DOHH2 (cell line): Measurements from ENCODE around the gene TEKTIP1.

Experiments
- H3F3A ChIP-seq: fragments of 200-600 bp; sonication (generic), shearing (Covaris generic); 2 replicates; pipeline ENCODE4 v1.6.0; 2016; ENCODE audit warnings: antibody characterized with exemption, mild to moderate bottlenecking; ENCODE audit not compliant: control insufficient read depth, insufficient read depth
- H3K27ac ChIP-seq: fragments of 200-600 bp; sonication (generic); 2 replicates; pipeline ENCODE4 v1.5.1; 2014; ENCODE audit warnings: low read depth, mild to moderate bottlenecking, low read length, moderate library complexity
- H3K27me3 ChIP-seq: fragments of 200-600 bp; sonication (generic); 2 replicates; pipeline ENCODE4 v1.6.1; 2014; ENCODE audit warnings: mild to moderate bottlenecking, low read length, mixed read lengths; ENCODE audit not compliant: control insufficient read depth
- H3K36me3 ChIP-seq: fragments of 200-600 bp; sonication (generic); 2 replicates; pipeline ENCODE4 v1.6.1; 2014; ENCODE audit warnings: mild to moderate bottlenecking, low read length, moderate library complexity, mixed read lengths; ENCODE audit not compliant: control insufficient read depth
- H3K4me1 ChIP-seq: fragments of 200-600 bp; sonication (generic); 2 replicates; pipeline ENCODE4 v1.6.1; 2014; ENCODE audit warnings: mild to moderate bottlenecking, low read length, mixed read lengths; ENCODE audit not compliant: control insufficient read depth
- H3K4me2 ChIP-seq: fragments of 200-600 bp; sonication (generic); 2 replicates; pipeline ENCODE4 v1.6.0; 2014; ENCODE audit warnings: mild to moderate bottlenecking, low read length, moderate library complexity
- H3K4me3 ChIP-seq: fragments of 200-600 bp; sonication (generic); 2 replicates; pipeline ENCODE4 v1.5.1; 2014; ENCODE audit warnings: mild to moderate bottlenecking, low read length, mixed read lengths
- H3K79me2 ChIP-seq: fragments of 200-600 bp; sonication (generic); 2 replicates; pipeline ENCODE4 v1.6.1; 2014; ENCODE audit warnings: mild to moderate bottlenecking, low read length, mixed read lengths; ENCODE audit not compliant: control insufficient read depth
- H3K9me2 ChIP-seq: fragments of 200-600 bp; sonication (generic); replicated peaks from 2 replicates; pipeline ENCODE4 v1.6.1; 2014; ENCODE audit warnings: mild to moderate bottlenecking, low read length, mixed read lengths; ENCODE audit not compliant: control insufficient read depth
- H3K9me3 ChIP-seq: fragments of 200-600 bp; sonication (generic); 2 replicates; pipeline ENCODE4 v1.6.1; 2014; ENCODE audit warnings: antibody characterized with exemption, low read length, mixed read lengths; ENCODE audit not compliant: control insufficient read depth, insufficient read depth
- H4K20me1 ChIP-seq: fragments of 200-600 bp; sonication (generic); 2 replicates; pipeline ENCODE4 v1.6.0; 2014; ENCODE audit warnings: low read depth, mild to moderate bottlenecking, antibody characterized with exemption, low read length, moderate library complexity; ENCODE audit not compliant: control insufficient read depth, insufficient read depth
- CTCF ChIP-seq: fragments of 200-600 bp; sonication (generic); IDR thresholded peaks from one replicate; pipeline ENCODE4 v1.5.1; 2014; ENCODE audit warnings: antibody characterized with exemption, mild to moderate bottlenecking, low read depth, low read length; ENCODE audit not compliant: poor library complexity, severe bottlenecking
- EZH2phosphoT487 ChIP-seq: fragments of 200-600 bp; sonication (generic); IDR thresholded peaks from 2 replicates; pipeline ENCODE4 v1.6.1; 2017; ENCODE audit warnings: borderline replicate concordance, mild to moderate bottlenecking, antibody characterized with exemption, low read length, moderate library complexity, mixed read lengths

The TEKTIP1 gene

GRCh38 chr19:3570606-3571011 lies 31.6 kb downstream of the TEKTIP1 start:
- H3K36me3 ChIP-seq: peaks cover 10% of the 10 kb centered on the region
- H3K9me3 ChIP-seq: no peaks in the 10 kb centered on the region
- H3K79me2 ChIP-seq: peaks cover 6% of the 10 kb centered on the region
- H3K4me3 ChIP-seq: no peak overlapping the region
- H3K4me1 ChIP-seq: peaks cover 10% of the 10 kb centered on the region
- H4K20me1 ChIP-seq: no peaks in the 10 kb centered on the region; the same call in 1 of the 2 replicates
- H3K9me2 ChIP-seq: no peaks in the 10 kb centered on the region
- no peaks in the 10 kb centered on the region; the same call in 1 of the 2 replicates for H3F3A ChIP-seq
- TF ChIP-seq CTCF: no peak
- no peak for TF ChIP-seq EZH2phosphoT487
- H3K27ac ChIP-seq: no peak overlapping the region
- no peaks in the 10 kb centered on the region for H3K27me3 ChIP-seq
- no peak overlapping the region for H3K4me2 ChIP-seq

- Histone ChIP-seq H3K27me3 (no peaks in the 10 kb centered on the region), H3F3A (no peaks in the 10 kb centered on the region; the same call in 1 of the 2 replicates), H3K4me1 (peaks cover 10% of the 10 kb centered on the region), H3K36me3 (peaks cover 16% of the 10 kb centered on the region), H3K9me2 (no peaks in the 10 kb centered on the region), H3K4me2 (peak overlapping the region; percentile 63), H3K9me3 (no peaks in the 10 kb centered on the region), H4K20me1 (no peaks in the 10 kb centered on the region; the same call in 1 of the 2 replicates), H3K79me2 (peaks cover 6% of the 10 kb centered on the region), H3K4me3 (peak overlapping the region; percentile 60), H3K27ac (no peak overlapping the region)
- no peak for TF ChIP-seq CTCF
- TF ChIP-seq EZH2phosphoT487: no peak
Observed at GRCh38 chr19:3572132-3572854, 33.3 kb downstream of the TEKTIP1 start.

- peak within 1 kb of the TSS; percentile 92 for H3K4me2 ChIP-seq
- peak within 1 kb of the TSS; percentile 93 for H3K4me3 ChIP-seq
- no peaks in the 10 kb centered on the region for H3K9me3 ChIP-seq
- H4K20me1 ChIP-seq: no peaks in the 10 kb centered on the region; the same call in 1 of the 2 replicates
- peaks cover 10% of the 10 kb centered on the region for H3K4me1 ChIP-seq
- peaks cover 16% of the 10 kb centered on the region for H3K36me3 ChIP-seq
- TF ChIP-seq CTCF: no peak
- no peak for TF ChIP-seq EZH2phosphoT487
- peaks cover 6% of the 10 kb centered on the region for H3K79me2 ChIP-seq
- no peaks in the 10 kb centered on the region; the same call in 1 of the 2 replicates for H3F3A ChIP-seq
- H3K27me3 ChIP-seq: no peaks in the 10 kb centered on the region
- peak within 1 kb of the TSS; percentile 46 for H3K27ac ChIP-seq
- no peaks in the 10 kb centered on the region for H3K9me2 ChIP-seq
Observed at GRCh38 chr19:3572855-3573161, 33.8 kb downstream of the TEKTIP1 start, which contains the start of gene HMG20B. HMG20B (plus strand) TSS chr19:3572944; CDS start chr19:3573310, 366 bp downstream.
